ENCODE data around the gene GNPNAT1. TPM values are rescaled to one million over a fixed set of nuclear protein-coding genes. Genes with fewer than 3 reads are reported as not detected.

The GNPNAT1 gene
- total and polyA plus RNA-seq, 12 donors = 2.1 to 12.7 (median 5.3) TPM

DNA sequence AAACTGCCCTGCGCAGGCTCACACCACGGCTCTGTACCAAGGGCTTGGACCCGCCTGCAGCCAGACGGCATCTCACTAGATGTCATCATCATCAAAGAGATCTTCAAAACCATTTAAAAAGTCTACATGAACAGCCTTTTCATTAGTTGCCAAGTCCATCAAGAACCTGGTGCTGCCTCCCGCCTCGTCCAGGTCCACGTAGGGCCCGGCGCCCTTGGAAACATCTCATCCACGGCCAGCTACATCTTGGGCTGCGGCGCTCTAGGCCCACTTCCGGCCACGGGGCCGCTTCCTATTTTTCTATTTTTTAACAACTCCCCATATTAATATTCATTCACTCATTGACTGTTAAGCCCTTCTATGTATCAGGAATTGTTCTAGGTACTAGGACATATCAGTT, 7.4 kb upstream of the GNPNAT1 start:
- ATAC-seq (no peak), DNase-seq (no peak)
- H3K36me3 ChIP-seq = no peaks in the 10 kb centered on the region
- H3K4me3 ChIP-seq = no peak overlapping the region
- intact Hi-C loops (cut with DNase I) = loop anchor here in 1 of 10 donors (10.0 kb wide), 1 partner anchor 244 kb away; the partner anchor contains the start of genes GPR137C and TXNDC16
- TF ChIP-seq, protein P1, sequence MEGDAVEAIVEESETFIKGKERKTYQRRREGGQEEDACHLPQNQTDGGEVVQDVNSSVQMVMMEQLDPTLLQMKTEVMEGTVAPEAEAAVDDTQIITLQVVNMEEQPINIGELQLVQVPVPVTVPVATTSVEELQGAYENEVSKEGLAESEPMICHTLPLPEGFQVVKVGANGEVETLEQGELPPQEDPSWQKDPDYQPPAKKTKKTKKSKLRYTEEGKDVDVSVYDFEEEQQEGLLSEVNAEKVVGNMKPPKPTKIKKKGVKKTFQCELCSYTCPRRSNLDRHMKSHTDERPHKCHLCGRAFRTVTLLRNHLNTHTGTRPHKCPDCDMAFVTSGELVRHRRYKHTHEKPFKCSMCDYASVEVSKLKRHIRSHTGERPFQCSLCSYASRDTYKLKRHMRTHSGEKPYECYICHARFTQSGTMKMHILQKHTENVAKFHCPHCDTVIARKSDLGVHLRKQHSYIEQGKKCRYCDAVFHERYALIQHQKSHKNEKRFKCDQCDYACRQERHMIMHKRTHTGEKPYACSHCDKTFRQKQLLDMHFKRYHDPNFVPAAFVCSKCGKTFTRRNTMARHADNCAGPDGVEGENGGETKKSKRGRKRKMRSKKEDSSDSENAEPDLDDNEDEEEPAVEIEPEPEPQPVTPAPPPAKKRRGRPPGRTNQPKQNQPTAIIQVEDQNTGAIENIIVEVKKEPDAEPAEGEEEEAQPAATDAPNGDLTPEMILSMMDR (IDR thresholded peaks at IDR 0.05) = no peak
- WGBS, 2 donors = 93 to 97% methylated on average over 15 of the region's 15 CpGs
- peaks cover 0 to 8% (median 0%) of the 10 kb centered on the region in 9 donors for H3K4me1 ChIP-seq
- no peak overlapping the region for H3K27ac ChIP-seq
- no peaks in the 10 kb centered on the region for H3K27me3 ChIP-seq
- H3K9me3 ChIP-seq = no peaks in the 10 kb centered on the region

DNA sequence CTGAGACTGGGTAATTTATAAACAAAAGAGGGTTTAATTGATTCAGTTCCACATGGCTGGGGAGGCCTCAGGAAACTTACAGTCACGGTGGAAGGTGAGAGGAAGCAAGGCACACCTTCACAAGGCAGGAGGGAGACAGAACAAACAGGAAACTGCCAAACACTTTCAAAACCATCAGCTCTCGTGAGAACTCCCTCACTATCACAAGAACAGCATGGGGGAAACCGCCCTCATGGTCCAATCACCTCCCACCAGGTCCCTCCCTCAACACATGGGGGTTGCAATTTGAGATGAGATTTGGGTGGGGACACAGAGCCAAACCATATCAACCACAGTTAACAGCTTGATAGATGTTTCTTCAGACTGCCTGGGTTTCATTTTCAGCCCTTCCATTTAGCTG, 6.2 kb upstream of the GNPNAT1 start:
- intact Hi-C loops (cut with DNase I) = loop anchor here in 1 of 10 donors (10.0 kb wide), 1 partner anchor 243 kb away; the partner anchor contains the start of genes GPR137C and TXNDC16
- H3K27me3 ChIP-seq = no peaks in the 10 kb centered on the region
- DNase-seq (no peak), ATAC-seq (no peak)
- no peak overlapping the region for H3K4me3 ChIP-seq
- no peak overlapping the region for H3K27ac ChIP-seq
- H3K9me3 ChIP-seq = no peaks in the 10 kb centered on the region
- peaks cover 0 to 8% (median 0%) of the 10 kb centered on the region in 9 donors for H3K4me1 ChIP-seq
- TF ChIP-seq, protein P1 (IDR thresholded peaks at IDR 0.05) = no peak
- no peaks in the 10 kb centered on the region for H3K36me3 ChIP-seq
- 63 to 79% methylated on average over 3 of the region's 3 CpGs for WGBS, 2 donors

DNA sequence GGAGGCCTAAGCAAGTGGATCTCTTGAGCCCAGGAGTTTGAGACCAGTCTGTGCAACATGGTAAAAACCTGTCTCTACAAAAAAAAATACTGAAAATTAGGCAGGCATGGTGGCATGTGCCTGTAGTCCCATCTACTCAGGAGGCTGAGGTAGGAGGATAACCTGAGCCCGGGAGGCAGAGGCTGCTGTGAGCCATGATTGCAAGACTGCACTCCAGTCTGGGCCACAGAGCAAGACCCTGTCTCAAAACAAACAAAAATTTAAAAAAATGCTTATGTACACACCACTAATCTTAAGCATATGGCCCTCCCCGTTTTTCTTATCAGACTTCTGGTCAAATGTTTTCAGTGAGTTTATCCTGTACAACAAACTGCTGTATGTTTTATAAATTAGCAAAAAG, 1.7 kb upstream of the GNPNAT1 start:
- DNase-seq (no peak), ATAC-seq (no peak)
- Histone ChIP-seq H3K4me1 (peaks cover 0 to 30% (median 20%) of the 10 kb centered on the region in 9 donors), H3K9me3 (no peaks in the 10 kb centered on the region), H3K36me3 (no peaks in the 10 kb centered on the region), H3K27ac (peak overlapping the region in 1 of 10 donors; percentile 89), H3K4me3 (no peak overlapping the region), H3K27me3 (no peaks in the 10 kb centered on the region)
- TF ChIP-seq, protein P1 (IDR thresholded peaks at IDR 0.05) = no peak
- intact Hi-C loops (cut with DNase I) = loop anchor here in 1 of 10 donors (10.0 kb wide), 1 partner anchor 238 kb away; the partner anchor contains the start of genes GPR137C and TXNDC16
- 59 to 67% methylated on average over 2 of the region's 2 CpGs for WGBS, 2 donors

DNA sequence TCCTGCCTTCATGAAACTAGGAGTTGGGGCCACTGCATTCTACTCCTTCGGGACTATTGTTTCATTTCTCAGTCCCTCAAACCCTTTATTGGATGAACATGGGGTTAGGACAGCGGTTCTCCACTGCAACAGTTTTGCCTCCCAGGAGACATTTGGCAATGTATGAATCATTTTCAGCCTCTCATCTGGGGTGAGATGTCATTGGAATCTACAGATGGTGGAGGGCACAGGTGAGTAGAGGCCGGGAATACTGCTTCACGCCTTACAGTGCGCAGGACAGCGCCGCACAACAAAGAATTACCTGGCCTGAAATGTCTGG, 649 bp upstream of the GNPNAT1 start:
- Histone ChIP-seq H3K27ac (peak overlapping the region; percentile 67 to 94 (median 88)), H3K4me3 (peak overlapping the region in 9 of 10 donors; percentile 51 to 93 (median 75)), H3K9me3 (no peaks in the 10 kb centered on the region), H3K36me3 (no peaks in the 10 kb centered on the region), H3K4me1 (peaks cover 0 to 30% (median 20%) of the 10 kb centered on the region in 9 donors), H3K27me3 (no peaks in the 10 kb centered on the region)
- no peak for ATAC-seq
- intact Hi-C loops (cut with DNase I) = loop anchor here in 1 of 10 donors (10.0 kb wide), 1 partner anchor 237 kb away; the partner anchor contains the start of genes GPR137C and TXNDC16
- 76 to 78% methylated on average over 7 of the region's 7 CpGs for WGBS, 2 donors
- DNase-seq = no peak
- TF ChIP-seq, protein P1 (IDR thresholded peaks at IDR 0.05) = no peak
